Stimulated activated CD4-positive, alpha-beta T cell treated with anti-CD3 and anti-CD28 coated beads, Interleukin-4, amount 100 ng/mL, for 4 hours (primary cell): ENCODE measurements around the gene SPEM1.

ENCODE experiments used
- DNase-seq, 2 experiments: peaks; one replicate each; pipeline ENCODE4 v3.0.0-alpha.2; 2020

SPEM1 gene

GRCh38 chr17:7421186-7421585 lies 1.1 kb downstream of the SPEM1 start:
- no peak for DNase-seq

GRCh38 chr17:7423679-7424078 lies 3.6 kb downstream of the SPEM1 start:
- DNase-seq, result no peak

GRCh38 chr17:7425316-7425715 lies 5.2 kb downstream of the SPEM1 start, which contains the start of gene SPEM2:
TSS of gene SPEM2 (plus strand) at chr17:7425616. CDS start at chr17:7425689, 73 bp downstream.
- DNase-seq, result no peak

GRCh38 chr17:7425756-7426155 lies 5.6 kb downstream of the SPEM1 start:
- no peak for DNase-seq

- no peak for DNase-seq
These were observed 6.2 kb downstream of the SPEM1 start for GRCh38 chr17:7426203-7426863.

- no peak for DNase-seq
These were observed 6.9 kb downstream of the SPEM1 start for GRCh38 chr17:7426896-7427489.

- DNase-seq, result no peak
These were observed 7.4 kb downstream of the SPEM1 start for GRCh38 chr17:7427549-7427948.

- DNase-seq, result no peak
These were observed 8.4 kb downstream of the SPEM1 start, which contains the start of gene SPEM3 for GRCh38 chr17:7428557-7428956. TSS of gene SPEM3 (plus strand) at chr17:7428857. CDS start at chr17:7428903, 46 bp downstream.

GRCh38 chr17:7429722-7430121 lies 9.6 kb downstream of the SPEM1 start:
- no peak for DNase-seq

GRCh38 chr17:7431231-7431630 lies 11.1 kb downstream of the SPEM1 start:
- DNase-seq, result no peak

- no peak for DNase-seq
These were observed 12.2 kb downstream of the SPEM1 start for GRCh38 chr17:7432296-7432695.

GRCh38 chr17:7435676-7436555 lies 15.8 kb downstream of the SPEM1 start:
- DNase-seq, result peak; percentile 45 to 46

GRCh38 chr17:7436556-7437368 lies 16.6 kb downstream of the SPEM1 start:
- peak; percentile 79 to 80 for DNase-seq

GRCh38 chr17:7437369-7437863 lies 17.3 kb downstream of the SPEM1 start:
- peak in 1 of 2 experiments; percentile 12 for DNase-seq

- DNase-seq, result peak; percentile 62 to 66
These were observed 18.0 kb downstream of the SPEM1 start for GRCh38 chr17:7437950-7438614.

- DNase-seq, result no peak
These were observed 18.7 kb downstream of the SPEM1 start for GRCh38 chr17:7438656-7439460.

- no peak for DNase-seq
These were observed 19.5 kb downstream of the SPEM1 start, which contains the start of gene FGF11 for GRCh38 chr17:7439462-7440112. TSS of gene FGF11 (plus strand) at chr17:7439512. CDS start at chr17:7439621, 109 bp downstream.

- peak; percentile 23 to 25 for DNase-seq
These were observed 20.1 kb downstream of the SPEM1 start for GRCh38 chr17:7440113-7440833.

GRCh38 chr17:7440834-7441195 lies 20.7 kb downstream of the SPEM1 start:
- DNase-seq, result peak in 1 of 2 experiments; percentile 7

GRCh38 chr17:7441266-7441665 lies 21.1 kb downstream of the SPEM1 start:
- DNase-seq, result no peak
